Ovary (tissue), 9 donors: Measurements from ENCODE around the gene FGF4. TPM values are rescaled to one million over a fixed set of nuclear protein-coding genes. Genes with fewer than 3 reads are reported as not detected.

ENCODE experiments used
- DNase-seq, 5 donors: peaks; one replicate each; pipeline ENCODE4 v3.0.0-alpha.2; 2019 to 2020
- H3K27ac ChIP-seq, 2 donors: fragments of 200-600 bp; one replicate each; pipeline versions ENCODE4 v1.5.1 to v1.8.0; 2019 to 2022
- H3K27me3 ChIP-seq: fragments of 200-600 bp; one replicate; pipeline ENCODE4 v1.8.0; 2022
- H3K36me3 ChIP-seq: fragments of 200-600 bp; sonication (generic); one replicate; pipeline ENCODE4 v1.5.1; 2019
- H3K4me1 ChIP-seq: one replicate; pipeline ENCODE4 v1.8.1; 2013; ENCODE audit warnings: mild to moderate bottlenecking, moderate library complexity; ENCODE audit not compliant: insufficient read depth
- H3K4me3 ChIP-seq: fragments of 200-600 bp; sonication (generic); one replicate; pipeline ENCODE4 v1.5.1; 2017
- H3K9me3 ChIP-seq, 2 donors: fragments of 200-600 bp in 1 of 2; sonication (generic) in 1 of 2; one replicate each; pipeline versions ENCODE4 v1.5.1 to v1.8.1; 2013 to 2019; ENCODE audit warnings: mild to moderate bottlenecking in 1 of 2, moderate library complexity in 1 of 2
- CTCF ChIP-seq, 3 donors: fragments of 450-650 bp in 2 of 3; fragments of 200-600 bp in 1 of 3; IDR thresholded peaks; one replicate each; pipeline versions ENCODE4 v1.5.1 to v1.8.0; 2016 to 2022; ENCODE audit warnings: antibody characterized with exemption in 3 of 3, mild to moderate bottlenecking in 1 of 3
- EP300 ChIP-seq: sonication (generic); formaldehyde crosslinking; IDR thresholded peaks from one replicate; pipeline ENCODE4 v1.6.1; 2017; ENCODE audit warnings: antibody characterized with exemption
- POLR2A ChIP-seq: fragments of 450-650 bp; IDR thresholded peaks from one replicate; pipeline ENCODE4 v1.6.1; 2017; ENCODE audit warnings: antibody characterized with exemption, mild to moderate bottlenecking, moderate library complexity
- WGBS, 3 donors: extraction: QIAGEN DNeasy Blood & Tissue Kit in 1 of 3; methylation state at CpG; one replicate each; pipeline versions ENCODE4 v1.1.5 to v1.1.7; 2013 to 2017; 5-methylcytosine and 5-hydroxymethylcytosine counted together
- intact Hi-C, 4 donors: fragments of 100-400 bp; cut with DNase I; formaldehyde crosslinking; loops; one replicate each; pipeline versions ENCODE4 v1.11.0 to v1.15.1; 2022 to 2023
- polyA plus RNA-seq, 2 donors: library from polyadenylated mRNA; stranded (reverse); fragments of 200-250 nt in 1 of 2; fragments of 350-450 nt in 1 of 2; fragmentation: Illumina TruSeq in 1 of 2; extraction: RNeasy Lipid Tissue Mini Kit (QIAGEN cat#74804) in 1 of 2; gene quantifications; one replicate each; pipeline ENCODE4 v1.2.3, GENCODE V29; 2013 to 2014
- total RNA-seq, 7 donors: library from RNA; depleted of rRNA in 2 of 7; stranded (reverse); fragments of >200 nt in 2 of 7; fragmentation: NEBNext Ultra II Directional in 3 of 7; extraction: Animal tissue kit (Norgen Biotek cat#: 25700) in 3 of 7; gene quantifications; one replicate each; pipeline versions ENCODE4 v1.1.0 to v1.2.4, GENCODE V29; 2016 to 2023
- donor health status: DM: no; HTN: no; CAD: no; lungs with moderate emphysema.
- donor health status: DM: no; HTN: no; CAD: no.
- donor health status: Bipolar disorder and iron deficiency.
- donor health status: DM: yes; HTN: yes; CAD: no.
- donor health status: DM: no; HTN: no; CAD: no.
- donor health status: DM: yes; HTN: yes; CAD: no.

Gene FGF4
- total and polyA plus RNA-seq, 9 donors, result not detected

- no peak overlapping the region for H3K27ac ChIP-seq
- no peaks in the 10 kb centered on the region for H3K9me3 ChIP-seq
- H3K27me3 ChIP-seq, result no peaks in the 10 kb centered on the region
- WGBS, 3 donors, result 92 to 97% (median 93%) methylated on average over 5 of the region's 5 CpGs
- H3K36me3 ChIP-seq, result no peaks in the 10 kb centered on the region
- no peak for DNase-seq
- intact Hi-C loops, result no loop called here
- H3K4me3 ChIP-seq, result no peak overlapping the region
- no peaks in the 10 kb centered on the region for H3K4me1 ChIP-seq
- TF ChIP-seq EP300 (no peak), POLR2A (no peak), CTCF (IDR thresholded peaks at IDR 0.05) (no peak)
These were observed 25.1 kb upstream of the FGF4 start for GRCh38 chr11:69800278-69800677.

- Histone ChIP-seq H3K9me3 (no peaks in the 10 kb centered on the region), H3K27ac (no peak overlapping the region), H3K36me3 (no peaks in the 10 kb centered on the region), H3K27me3 (no peaks in the 10 kb centered on the region), H3K4me1 (no peaks in the 10 kb centered on the region), H3K4me3 (no peak overlapping the region)
- no peak for DNase-seq
- intact Hi-C loops, result no loop called here
- WGBS, 3 donors, result 11 to 17% (median 12%) methylated on average over 3 of the region's 3 CpGs
- TF ChIP-seq POLR2A, result no peak
- TF ChIP-seq CTCF (IDR thresholded peaks at IDR 0.05), result no peak
- TF ChIP-seq EP300, result no peak
These were observed 24.4 kb upstream of the FGF4 start for GRCh38 chr11:69799582-69799981.

GRCh38 chr11:69799097-69799496, 24.0 kb upstream of the FGF4 start:
- H3K36me3 ChIP-seq, result no peaks in the 10 kb centered on the region
- TF ChIP-seq EP300 (no peak), POLR2A (no peak), CTCF (IDR thresholded peaks at IDR 0.05) (no peak)
- WGBS, 3 donors, result 63 to 68% (median 66%) methylated on average over 3 of the region's 3 CpGs
- H3K4me3 ChIP-seq, result no peak overlapping the region
- no peak overlapping the region for H3K27ac ChIP-seq
- intact Hi-C loops, result no loop called here
- no peak for DNase-seq
- no peaks in the 10 kb centered on the region for H3K27me3 ChIP-seq
- H3K4me1 ChIP-seq, result no peaks in the 10 kb centered on the region
- H3K9me3 ChIP-seq, result no peaks in the 10 kb centered on the region

GRCh38 chr11:69797737-69798528, 22.8 kb upstream of the FGF4 start:
- intact Hi-C loops, result no loop called here
- H3K9me3 ChIP-seq, result no peaks in the 10 kb centered on the region
- no peak overlapping the region for H3K27ac ChIP-seq
- H3K4me1 ChIP-seq, result no peaks in the 10 kb centered on the region
- H3K27me3 ChIP-seq, result no peaks in the 10 kb centered on the region
- TF ChIP-seq POLR2A (no peak), EP300 (no peak), CTCF (IDR thresholded peaks at IDR 0.05) (no peak)
- H3K36me3 ChIP-seq, result no peaks in the 10 kb centered on the region
- no peak overlapping the region for H3K4me3 ChIP-seq
- 68 to 73% (median 71%) methylated on average over 14 of the region's 14 CpGs for WGBS, 3 donors
- DNase-seq, result no peak
